Activated CD4-positive, alpha-beta T cell treated with anti-CD3 and anti-CD28 coated beads for 36 hours (primary cell): ENCODE results near the gene CDKN1B. TPM values are rescaled to one million over a fixed set of nuclear protein-coding genes. Genes with fewer than 3 reads are reported as not detected.
A peak's percentile ranks its signal among the peaks of the same experiment; 100 is the strongest.

ENCODE experiments used
- ATAC-seq: fragments of 200-7000 bp; cut with Tn5 transposase; one replicate; pipeline ENCODE4 v1.10.0; 2021; ENCODE audit warnings: mild to moderate bottlenecking, moderate library complexity
- CTCF ChIA-PET: fragments of 350-600 bp; sonication (Branson Sonifier 250); formaldehyde crosslinking; loops from one replicate; lab custom pipeline; 2021; ENCODE audit warnings: antibody characterized with exemption; lab: Charles Lee
- POLR2A ChIA-PET: fragments of 350-600 bp; sonication (Branson Sonifier 250); formaldehyde crosslinking; loops from one replicate; lab custom pipeline; 2021; ENCODE audit warnings: antibody characterized with exemption, inconsistent platforms; lab: Charles Lee
- DNase-seq: peaks from one replicate; pipeline ENCODE4 v3.0.0-alpha.2; 2020
- H3K27ac Mint-ChIP-seq: one replicate; pipeline ENCODE4 v1.8.0; 2021; ENCODE audit warnings: mixed read lengths
- H3K27me3 Mint-ChIP-seq: one replicate; pipeline ENCODE4 v1.8.0; 2021; ENCODE audit warnings: mixed read lengths
- H3K36me3 Mint-ChIP-seq: one replicate; pipeline ENCODE4 v1.8.0; 2021; ENCODE audit warnings: low read depth, mixed read lengths
- H3K4me1 Mint-ChIP-seq: one replicate; pipeline ENCODE4 v1.8.0; 2021; ENCODE audit warnings: mixed read lengths
- H3K4me3 Mint-ChIP-seq: one replicate; pipeline ENCODE4 v1.8.0; 2021; ENCODE audit warnings: mild to moderate bottlenecking, moderate library complexity, mixed read lengths
- H3K9me3 Mint-ChIP-seq: one replicate; pipeline ENCODE4 v1.8.0; 2021; ENCODE audit warnings: low read depth, mixed read lengths
- intact Hi-C, 2 experiments: fragments of 100-400 bp; cut with DNase I in 1 of 2; cut with micrococcal nuclease in 1 of 2; formaldehyde crosslinking; loops; one replicate each; pipeline versions ENCODE4 v1.14.2 to v1.15.1; 2022 to 2024; cut with DNase I, micrococcal nuclease
- total RNA-seq, 2 experiments: library from RNA; stranded (reverse); gene quantifications; one replicate each; pipeline ENCODE4 v1.2.3, GENCODE V29; 2021

Gene CDKN1B
- 10 to 100 TPM; 34.2 to 37.0 TPM for total RNA-seq

- Mint-ChIP-seq H3K36me3 (peaks cover 41% of the 10 kb centered on the region), H3K9me3 (no peaks in the 10 kb centered on the region), H3K27me3 (no peaks in the 10 kb centered on the region), H3K4me1 (peaks cover 53% of the 10 kb centered on the region), H3K4me3 (peak within 1 kb of the TSS; percentile 93), H3K27ac (peak within 1 kb of the TSS; percentile 98)
- ChIA-PET CTCF (interaction anchor here (0.6 to 3.6 kb wide), 13 partner anchors 8 to 635 kb away, joined by 3 to 29 read pairs (median 6); partner anchors contain the start of gene BORCS5), POLR2A (interaction anchor here (0.9 to 3.9 kb wide), 5 partner anchors 9 to 360 kb away, joined by 3 to 37 read pairs (median 19); partner anchors contain the start of gene BORCS5)
- DNase-seq: peak; percentile 93
- peak; percentile 69 for ATAC-seq
- intact Hi-C loops: loop anchor here (1.0 to 10.0 kb wide), 12 partner anchors 8 to 1992 kb away; partner anchors contain the start of genes BORCS5 (in 2 of the 2), DUSP16 (in 2 of the 2), GPR19 (in 2 of the 2) and CREBL2 (in 1 of the 2)
Observed at GRCh38 chr12:12716793-12717585, at the start of gene CDKN1B. Gene CDKN1B, plus strand, starts transcription at chr12:12717368. Its CDS starts 472 bp downstream, at chr12:12717840.

- no peak overlapping the region for H3K27ac Mint-ChIP-seq
- no peak for DNase-seq
- POLR2A ChIA-PET: no interaction called here
- intact Hi-C loops: no loop called here
- CTCF ChIA-PET: interaction anchor here (1.0 to 2.0 kb wide), 2 partner anchors 9 to 11 kb away, joined by 4 to 7 read pairs; no protein-coding TSS in a partner anchor
- no peak for ATAC-seq
- no peaks in the 10 kb centered on the region for H3K27me3 Mint-ChIP-seq
- H3K36me3 Mint-ChIP-seq: no peaks in the 10 kb centered on the region
- no peaks in the 10 kb centered on the region for H3K9me3 Mint-ChIP-seq
- no peak overlapping the region for H3K4me3 Mint-ChIP-seq
- peaks cover 12% of the 10 kb centered on the region for H3K4me1 Mint-ChIP-seq
Observed at GRCh38 chr12:12668005-12668404, 49.2 kb upstream of the CDKN1B start.

DNA sequence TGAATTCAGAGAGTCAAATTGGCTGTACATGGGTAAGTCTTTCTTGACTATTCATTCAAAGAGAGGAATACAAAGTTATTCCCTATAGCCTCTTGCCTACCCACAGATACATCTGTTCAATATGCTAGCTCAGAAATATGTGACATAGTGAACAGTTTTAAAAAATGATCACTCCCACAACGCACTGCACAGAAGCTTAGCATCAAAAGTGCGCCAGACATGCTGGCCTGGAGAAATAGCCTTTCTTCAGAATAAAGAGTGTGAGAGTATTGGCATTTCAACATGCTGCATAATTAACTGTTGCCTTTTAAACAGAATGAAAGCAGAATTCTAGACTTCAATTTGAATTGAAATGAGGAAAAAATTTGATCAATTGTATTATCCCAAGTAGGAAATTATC lies 48.1 kb upstream of the CDKN1B start:
- H3K36me3 Mint-ChIP-seq: peaks cover 6% of the 10 kb centered on the region
- no peak overlapping the region for H3K4me3 Mint-ChIP-seq
- ChIA-PET POLR2A (no interaction called here), CTCF (interaction anchor here (0.9 to 2.0 kb wide), 2 partner anchors 10 to 77 kb away, joined by 3 to 4 read pairs; no protein-coding TSS in a partner anchor)
- H3K27ac Mint-ChIP-seq: no peak overlapping the region
- DNase-seq (no peak), ATAC-seq (no peak)
- intact Hi-C loops: no loop called here
- H3K4me1 Mint-ChIP-seq: peaks cover 19% of the 10 kb centered on the region
- no peaks in the 10 kb centered on the region for H3K27me3 Mint-ChIP-seq
- no peaks in the 10 kb centered on the region for H3K9me3 Mint-ChIP-seq

GRCh38 chr12:12671850-12672660 lies 45.1 kb upstream of the CDKN1B start:
- Mint-ChIP-seq H3K4me1 (peaks cover 19% of the 10 kb centered on the region), H3K4me3 (no peak overlapping the region), H3K36me3 (peaks cover 6% of the 10 kb centered on the region), H3K27me3 (no peaks in the 10 kb centered on the region), H3K9me3 (no peaks in the 10 kb centered on the region), H3K27ac (no peak overlapping the region)
- intact Hi-C loops: no loop called here
- no peak for DNase-seq
- CTCF ChIA-PET: interaction anchor here (0.5 to 1.5 kb wide), 6 partner anchors 16 to 975 kb away, joined by 3 to 8 read pairs (median 4); no protein-coding TSS in a partner anchor
- POLR2A ChIA-PET: interaction anchor here (0.5 to 0.6 kb wide), 2 partner anchors 65 to 305 kb away, joined by 3 to 5 read pairs; no protein-coding TSS in a partner anchor
- no peak for ATAC-seq

- CTCF ChIA-PET: interaction anchor here (0.7 to 1.5 kb wide), 2 partner anchors 18 to 143 kb away, joined by 3 to 4 read pairs; no protein-coding TSS in a partner anchor
- ATAC-seq (peak; percentile 91), DNase-seq (peak; percentile 47)
- intact Hi-C loops: no loop called here
- Mint-ChIP-seq H3K27ac (peak overlapping the region; percentile 52), H3K4me1 (peaks cover 19% of the 10 kb centered on the region), H3K4me3 (no peak overlapping the region), H3K9me3 (no peaks in the 10 kb centered on the region), H3K27me3 (no peaks in the 10 kb centered on the region), H3K36me3 (peaks cover 6% of the 10 kb centered on the region)
- POLR2A ChIA-PET: no interaction called here
Observed at GRCh38 chr12:12673296-12673695, 43.9 kb upstream of the CDKN1B start.

- CTCF ChIA-PET: no interaction called here
- no peak overlapping the region for H3K27ac Mint-ChIP-seq
- ATAC-seq: no peak
Observed at GRCh38 chr12:12676605-12677004, 40.6 kb upstream of the CDKN1B start.

DNA sequence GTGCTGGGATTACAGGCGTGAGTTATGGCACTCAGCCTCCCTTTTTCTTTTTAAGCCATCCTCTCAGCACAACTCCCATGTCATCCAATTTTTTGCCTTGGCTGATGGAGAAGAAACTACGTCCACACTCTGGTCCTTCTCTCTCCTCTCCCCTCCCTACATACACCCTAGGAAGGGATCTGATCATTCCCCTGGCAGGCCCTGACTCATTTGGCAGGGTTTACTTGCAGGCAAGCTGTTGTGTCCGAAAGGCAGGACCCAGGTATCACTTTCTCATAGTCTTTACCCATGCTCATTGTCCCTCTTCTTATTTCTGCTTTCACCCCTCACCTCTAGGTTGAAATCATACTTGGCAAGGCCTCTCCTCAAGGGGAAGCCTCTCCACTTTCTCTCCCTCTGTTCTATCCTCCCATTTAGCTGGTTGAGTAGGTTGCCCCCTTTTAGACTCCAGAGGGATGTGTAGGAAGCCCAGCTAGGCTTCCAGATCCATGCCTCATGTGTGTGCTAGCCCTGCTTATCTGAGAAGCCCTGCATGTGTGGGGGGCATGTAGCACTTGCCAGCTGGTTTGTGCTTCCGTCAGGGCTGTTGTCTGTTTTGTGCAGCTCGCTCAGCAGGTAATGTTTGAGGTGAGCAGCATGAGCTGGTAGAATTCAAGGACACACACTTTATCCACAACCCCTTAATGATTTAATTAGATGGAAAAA lies 36.0 kb upstream of the CDKN1B start:
- intact Hi-C loops: no loop called here
- H3K9me3 Mint-ChIP-seq: no peaks in the 10 kb centered on the region
- no peak overlapping the region for H3K27ac Mint-ChIP-seq
- no peaks in the 10 kb centered on the region for H3K27me3 Mint-ChIP-seq
- ChIA-PET CTCF (interaction anchor here (0.6 to 1.7 kb wide), 4 partner anchors 14 to 342 kb away, joined by 3 to 4 read pairs (median 4); partner anchors contain the start of gene GPR19), POLR2A (no interaction called here)
- no peak overlapping the region for H3K4me3 Mint-ChIP-seq
- DNase-seq (no peak), ATAC-seq (no peak)
- H3K4me1 Mint-ChIP-seq: no peaks in the 10 kb centered on the region
- no peaks in the 10 kb centered on the region for H3K36me3 Mint-ChIP-seq

More at GRCh38 chr12:12676605-12677004, 40.6 kb upstream of the CDKN1B start:
- no peak for DNase-seq
- peaks cover 6% of the 10 kb centered on the region for H3K36me3 Mint-ChIP-seq
- H3K9me3 Mint-ChIP-seq: no peaks in the 10 kb centered on the region
- peaks cover 18% of the 10 kb centered on the region for H3K4me1 Mint-ChIP-seq
- intact Hi-C loops: no loop called here
- H3K27me3 Mint-ChIP-seq: no peaks in the 10 kb centered on the region
- POLR2A ChIA-PET: no interaction called here
- no peak overlapping the region for H3K4me3 Mint-ChIP-seq

DNA sequence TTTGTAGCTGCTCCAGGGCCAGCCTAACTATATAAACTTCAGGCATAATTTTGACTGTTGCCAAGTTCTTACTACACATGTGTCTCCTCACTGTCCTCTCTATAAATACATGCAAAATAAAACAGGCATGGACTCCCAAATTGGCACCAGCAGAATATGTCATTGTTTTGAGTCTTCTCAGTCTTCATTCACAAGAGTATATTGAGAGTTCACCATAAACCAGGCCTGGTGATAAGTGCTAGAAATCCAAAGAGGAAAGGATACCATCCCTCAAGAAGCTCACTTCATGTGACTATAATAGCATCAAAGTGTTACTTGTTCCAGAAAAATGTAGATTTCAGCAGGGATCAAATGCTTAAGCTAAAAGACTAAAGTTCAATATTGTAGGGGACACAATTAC lies 34.9 kb upstream of the CDKN1B start:
- no peaks in the 10 kb centered on the region for H3K9me3 Mint-ChIP-seq
- H3K4me1 Mint-ChIP-seq: no peaks in the 10 kb centered on the region
- intact Hi-C loops: no loop called here
- DNase-seq (no peak), ATAC-seq (no peak)
- POLR2A ChIA-PET: no interaction called here
- H3K36me3 Mint-ChIP-seq: no peaks in the 10 kb centered on the region
- CTCF ChIA-PET: interaction anchor here (0.7 to 1.7 kb wide), 2 partner anchors 13 to 343 kb away, joined by 3 to 4 read pairs; partner anchors contain the start of gene GPR19
- H3K27ac Mint-ChIP-seq: no peak overlapping the region
- no peak overlapping the region for H3K4me3 Mint-ChIP-seq
- H3K27me3 Mint-ChIP-seq: no peaks in the 10 kb centered on the region

DNA sequence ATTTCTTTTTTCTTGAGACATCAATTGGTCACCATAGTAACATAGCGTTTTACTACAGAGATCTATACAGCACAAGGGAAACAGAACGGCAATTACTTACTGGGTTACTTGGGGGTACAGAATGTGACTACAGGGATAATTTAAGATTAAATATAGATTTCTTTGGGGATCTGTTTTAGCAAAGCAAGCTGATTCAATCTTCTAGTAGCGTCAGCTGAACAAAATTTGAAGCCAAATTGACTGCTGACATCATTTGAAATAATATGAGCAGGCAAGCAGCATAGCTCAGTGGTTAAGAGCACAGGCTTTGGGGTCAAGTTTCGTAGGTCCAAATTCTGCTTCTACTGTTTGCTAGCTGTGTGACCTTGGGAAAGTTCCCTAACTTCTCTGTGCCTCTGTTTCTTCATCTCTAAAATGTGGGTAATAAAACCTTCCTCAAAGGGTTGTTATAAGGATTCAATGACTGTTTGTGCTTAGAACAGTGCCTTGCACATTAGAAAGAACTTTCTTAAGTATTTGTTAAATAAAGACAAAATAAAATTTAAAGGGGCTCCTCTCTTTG lies 34.0 kb upstream of the CDKN1B start:
- no peak overlapping the region for H3K27ac Mint-ChIP-seq
- H3K4me3 Mint-ChIP-seq: no peak overlapping the region
- no peaks in the 10 kb centered on the region for H3K4me1 Mint-ChIP-seq
- DNase-seq (no peak), ATAC-seq (no peak)
- ChIA-PET POLR2A (no interaction called here), CTCF (interaction anchor here (1.0 to 1.7 kb wide), 2 partner anchors 12 to 24 kb away, joined by 3 to 4 read pairs; partner anchors contain the start of gene GPR19)
- no peaks in the 10 kb centered on the region for H3K36me3 Mint-ChIP-seq
- no peaks in the 10 kb centered on the region for H3K27me3 Mint-ChIP-seq
- H3K9me3 Mint-ChIP-seq: no peaks in the 10 kb centered on the region
- intact Hi-C loops: no loop called here

DNA sequence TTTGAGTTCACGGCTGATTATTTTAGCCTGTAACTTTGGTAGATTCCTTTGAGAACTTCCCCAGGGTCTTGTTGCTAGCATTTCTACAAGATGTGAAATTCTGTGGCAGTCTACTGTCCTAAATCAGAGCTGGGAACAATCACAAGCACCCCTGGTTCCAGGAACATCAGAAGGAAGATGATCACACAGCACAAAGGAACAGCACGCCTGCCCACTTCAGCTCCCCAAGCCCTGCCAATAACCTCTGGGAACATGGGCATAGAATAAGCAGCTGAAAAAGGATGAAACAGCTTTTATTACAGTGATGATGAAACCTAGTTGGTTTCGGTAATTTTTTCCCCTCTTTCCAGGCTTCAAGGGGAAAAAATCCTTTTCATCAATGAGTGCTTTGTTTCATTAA lies 33.4 kb upstream of the CDKN1B start:
- CTCF ChIA-PET: interaction anchor here (1.0 kb wide), 1 partner anchor 24 kb away, joined by 3 read pairs; no protein-coding TSS in a partner anchor
- ATAC-seq: no peak
- Mint-ChIP-seq H3K27me3 (no peaks in the 10 kb centered on the region), H3K36me3 (no peaks in the 10 kb centered on the region), H3K4me3 (no peak overlapping the region), H3K9me3 (no peaks in the 10 kb centered on the region), H3K4me1 (peaks cover 2% of the 10 kb centered on the region), H3K27ac (no peak overlapping the region)
- POLR2A ChIA-PET: no interaction called here
- DNase-seq: no peak
- intact Hi-C loops: no loop called here
